Stimulated activated CD8-positive, alpha-beta memory T cell treated with anti-CD3 and anti-CD28 coated beads, Interleukin-12 subunit alpha, Interleukin-12 subunit beta, amount 100 ng/mL, for 24 hours (primary cell): ENCODE measurements around the gene SERPINA1.

ENCODE experiments used
- DNase-seq: peaks from one replicate; pipeline ENCODE4 v3.0.0-alpha.2; 2020; ENCODE audit errors: extremely low read depth

The SERPINA1 gene

GRCh38 chr14:94382716-94383596, 5.4 kb downstream of the SERPINA1 start:
- DNase-seq = no peak

DNA sequence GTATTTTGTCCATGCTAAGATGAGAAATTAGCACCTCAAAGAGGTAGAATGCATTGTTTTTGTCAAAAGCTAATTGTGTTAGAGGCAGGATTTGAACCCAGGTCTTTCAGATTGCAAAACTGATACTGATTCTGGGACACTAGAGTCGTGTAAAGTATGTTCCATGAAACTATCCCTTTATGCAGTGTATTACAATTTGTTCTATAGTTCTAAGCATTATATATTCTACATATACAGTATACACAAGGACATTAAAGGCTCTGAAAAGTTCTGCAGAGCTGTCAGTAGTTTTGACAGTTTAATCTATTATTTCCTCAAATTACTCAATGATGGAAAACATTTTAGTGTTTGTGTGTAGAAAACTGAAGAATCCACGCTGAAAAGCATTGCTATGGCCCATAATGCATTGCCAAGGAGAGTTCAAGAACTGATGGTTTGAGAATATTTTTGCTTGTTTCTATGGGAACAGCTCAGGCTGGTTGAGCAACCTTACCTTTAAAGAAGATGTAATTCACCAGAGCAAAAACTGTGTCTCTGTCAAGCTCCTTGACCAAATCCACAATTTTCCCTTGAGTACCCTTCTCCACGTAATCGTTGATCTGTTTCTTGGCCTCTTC, 6.2 kb downstream of the SERPINA1 start:
- DNase-seq = no peak

GRCh38 chr14:94381149-94382030, 7.0 kb downstream of the SERPINA1 start:
- DNase-seq = no peak

GRCh38 chr14:94380225-94381148, 7.9 kb downstream of the SERPINA1 start:
- no peak for DNase-seq

- DNase-seq = no peak
These were observed 8.8 kb downstream of the SERPINA1 start for GRCh38 chr14:94379291-94380224.

- no peak for DNase-seq
These were observed 9.7 kb downstream of the SERPINA1 start for GRCh38 chr14:94378527-94379290.

- DNase-seq = no peak
These were observed 10.4 kb downstream of the SERPINA1 start for GRCh38 chr14:94377866-94378470.

GRCh38 chr14:94376976-94377865, 11.2 kb downstream of the SERPINA1 start:
- DNase-seq = no peak

- DNase-seq = no peak
These were observed 12.1 kb downstream of the SERPINA1 start for GRCh38 chr14:94376108-94376975.

DNA sequence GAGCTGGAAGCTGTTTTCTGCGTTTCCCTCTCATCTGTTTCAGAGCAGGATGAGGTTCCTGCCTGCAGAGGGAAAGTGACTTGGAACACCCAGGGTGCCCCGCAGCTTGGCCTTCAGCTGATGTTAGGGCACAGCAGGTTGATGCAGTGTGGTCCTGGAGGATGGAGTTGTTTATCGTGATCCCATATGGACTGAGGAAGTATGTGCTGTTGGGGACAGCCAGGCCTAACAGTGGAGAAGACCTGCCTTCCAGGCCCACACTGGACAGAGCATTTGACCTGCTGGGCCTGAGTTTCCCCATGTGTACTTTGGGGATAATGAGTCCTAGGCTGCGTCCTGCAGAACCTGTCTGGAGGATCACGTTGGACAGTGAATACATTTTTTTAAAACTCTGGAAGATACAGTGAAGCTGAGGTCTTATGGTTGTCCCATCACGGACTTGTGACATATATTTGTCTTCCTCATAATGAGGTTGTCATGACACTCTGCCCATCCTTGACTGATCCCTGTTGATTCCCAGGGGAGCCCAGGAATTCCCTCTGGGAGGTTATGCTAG, 12.8 kb downstream of the SERPINA1 start:
- DNase-seq = no peak

GRCh38 chr14:94374749-94375260, 13.6 kb downstream of the SERPINA1 start:
- DNase-seq = no peak

GRCh38 chr14:94374116-94374515, 14.3 kb downstream of the SERPINA1 start:
- no peak for DNase-seq

DNA sequence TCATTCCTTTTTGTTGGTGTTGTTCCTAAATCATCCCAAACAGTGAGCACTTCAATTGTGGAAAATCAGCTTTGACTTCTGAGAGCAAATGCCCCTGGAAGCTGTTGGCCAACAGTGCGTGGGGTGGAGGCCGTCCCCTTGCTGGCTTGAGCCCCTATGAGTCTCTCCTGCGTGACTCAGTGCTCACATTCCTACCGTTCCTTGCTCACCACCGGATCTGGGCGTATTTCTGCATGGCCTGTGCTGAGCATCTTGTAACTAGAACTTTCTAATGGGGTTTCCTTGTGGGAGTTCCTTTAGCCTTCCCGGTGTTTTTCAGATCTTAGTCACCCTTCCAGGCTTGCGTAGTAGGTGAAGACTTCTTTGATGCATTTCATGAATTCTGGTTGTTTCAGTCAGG, 14.7 kb downstream of the SERPINA1 start:
- DNase-seq = no peak

DNA sequence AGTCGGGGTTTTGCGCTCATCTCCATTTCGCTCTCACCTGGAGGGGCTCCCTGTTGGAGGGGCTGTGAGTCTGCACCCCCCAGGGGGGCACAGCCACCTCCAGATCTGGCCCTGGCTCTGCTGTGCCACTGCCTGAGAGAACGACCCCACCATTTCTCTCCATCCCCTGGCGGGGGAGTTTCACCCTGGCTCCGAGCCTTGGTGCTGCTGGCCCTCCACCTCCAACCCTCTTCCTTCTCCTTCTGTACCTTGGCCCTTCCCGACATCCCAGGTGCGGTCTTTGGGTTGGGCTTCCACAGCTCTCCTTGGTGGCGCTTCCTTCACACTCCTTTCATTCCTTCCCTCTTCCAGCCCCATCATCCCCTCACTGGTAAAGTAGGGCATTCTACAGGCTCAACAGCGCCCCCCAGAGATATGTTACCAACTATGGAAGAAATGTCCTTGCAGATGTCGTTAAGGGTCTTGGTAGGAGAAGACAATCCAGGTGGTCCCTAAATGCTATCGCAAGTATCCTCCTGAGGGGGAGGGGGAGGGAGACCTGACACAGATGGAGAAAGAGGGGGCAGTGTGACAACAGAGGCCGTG, 16.3 kb downstream of the SERPINA1 start:
- DNase-seq = no peak

DNA sequence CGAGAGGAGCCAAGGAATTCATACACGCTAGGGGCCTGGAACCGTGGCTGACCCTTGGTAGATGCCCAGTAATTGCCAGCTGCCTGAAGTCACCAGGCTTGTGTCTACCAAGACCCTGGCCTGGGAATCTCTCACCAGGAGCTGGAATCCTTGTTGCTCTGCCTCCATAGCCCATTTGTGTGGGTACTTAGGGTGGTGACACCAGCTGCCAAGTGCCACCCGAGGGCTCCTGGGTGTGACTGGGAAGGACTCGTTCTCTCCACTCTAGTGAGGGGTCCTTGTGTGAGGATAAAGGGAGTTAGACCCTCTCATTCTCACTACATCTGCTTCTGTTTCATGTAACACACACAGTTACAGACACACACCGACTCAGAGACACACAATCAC, 17.9 kb downstream of the SERPINA1 start:
- DNase-seq = no peak
